H9 (cell line): Measurements from ENCODE around the gene RAI1. TPM values are rescaled to one million over a fixed set of nuclear protein-coding genes. Genes with fewer than 3 reads are reported as not detected.

ENCODE experiments used
- DNase-seq: peaks from one replicate; pipeline ENCODE4 v3.0.0-alpha.2; 2017
- H2AFZ ChIP-seq: one replicate; pipeline ENCODE4 v1.6.1; 2013; ENCODE audit warnings: mild to moderate bottlenecking, low read length, control low read depth, moderate library complexity
- H2AK5ac ChIP-seq: 2 replicates; pipeline ENCODE4 v1.6.1; 2013; ENCODE audit warnings: low read length, control low read depth, mixed read lengths; ENCODE audit not compliant: insufficient read length
- H2BK120ac ChIP-seq: one replicate; pipeline ENCODE4 v1.6.1; 2013; ENCODE audit warnings: low read depth, mild to moderate bottlenecking, low read length, control low read depth, inconsistent platforms; ENCODE audit not compliant: poor library complexity, severe bottlenecking
- H2BK12ac ChIP-seq: 2 replicates; pipeline ENCODE4 v1.6.1; 2013; ENCODE audit warnings: low read length, control low read depth, mixed read lengths, low read depth; ENCODE audit not compliant: insufficient read length
- H2BK15ac ChIP-seq: 2 replicates; pipeline ENCODE4 v1.6.1; 2013; ENCODE audit warnings: low read depth, low read length, control low read depth
- H2BK20ac ChIP-seq: one replicate; pipeline ENCODE4 v1.6.1; 2013; ENCODE audit warnings: low read depth, mild to moderate bottlenecking, low read length, control low read depth, inconsistent platforms; ENCODE audit not compliant: poor library complexity, severe bottlenecking
- H2BK5ac ChIP-seq: 2 replicates; pipeline ENCODE4 v1.6.1; 2013; ENCODE audit warnings: low read length, control low read depth, mixed read lengths; ENCODE audit not compliant: insufficient read length
- H3K14ac ChIP-seq: 2 replicates; pipeline ENCODE4 v1.6.1; 2013; ENCODE audit warnings: low read length, control low read depth; ENCODE audit not compliant: insufficient read depth
- H3K18ac ChIP-seq: 2 replicates; pipeline ENCODE4 v1.6.1; 2013; ENCODE audit warnings: low read depth, mild to moderate bottlenecking, mixed read lengths, low read length, control low read depth; ENCODE audit not compliant: insufficient read length
- H3K23ac ChIP-seq: 2 replicates; pipeline ENCODE4 v1.6.1; 2013; ENCODE audit warnings: low read length, control low read depth, mixed read lengths, low read depth; ENCODE audit not compliant: insufficient read length
- H3K23me2 ChIP-seq: 2 replicates; pipeline ENCODE4 v1.6.1; 2013; ENCODE audit warnings: low read depth, mild to moderate bottlenecking, mixed read lengths, low read length, control low read depth; ENCODE audit not compliant: insufficient read length, poor library complexity, severe bottlenecking
- H3K27ac ChIP-seq: 2 replicates; pipeline ENCODE4 v1.5.1; 2013; ENCODE audit warnings: low read length, control low read depth, mixed read lengths, low read depth; ENCODE audit not compliant: insufficient read length
- H3K27me3 ChIP-seq: 2 replicates; pipeline ENCODE4 v1.6.1; 2013; ENCODE audit warnings: low read length, control low read depth, inconsistent platforms; ENCODE audit not compliant: insufficient read depth
- H3K4ac ChIP-seq: 2 replicates; pipeline ENCODE4 v1.6.1; 2013; ENCODE audit warnings: low read depth, mild to moderate bottlenecking, control low read depth, inconsistent platforms, low read length, moderate library complexity
- H3K4me1 ChIP-seq: 2 replicates; pipeline ENCODE4 v1.6.1; 2013; ENCODE audit warnings: low read length, control low read depth, inconsistent platforms; ENCODE audit not compliant: insufficient read depth
- H3K4me2 ChIP-seq: 2 replicates; pipeline ENCODE4 v1.6.1; 2013; ENCODE audit warnings: low read length, control low read depth, mixed read lengths; ENCODE audit not compliant: insufficient read length, insufficient read depth
- H3K56ac ChIP-seq: 2 replicates; pipeline ENCODE4 v1.6.1; 2013; ENCODE audit warnings: low read depth, mild to moderate bottlenecking, mixed read lengths, low read length, control low read depth; ENCODE audit not compliant: insufficient read length
- H3K79me1 ChIP-seq: 2 replicates; pipeline ENCODE4 v1.6.1; 2013; ENCODE audit warnings: low read depth, mild to moderate bottlenecking, moderate library complexity, low read length, control low read depth, inconsistent platforms; ENCODE audit not compliant: insufficient read depth, poor library complexity, severe bottlenecking
- H3K79me2 ChIP-seq: 2 replicates; pipeline ENCODE4 v1.6.1; 2013; ENCODE audit warnings: low read length, control low read depth, inconsistent platforms; ENCODE audit not compliant: insufficient read depth
- H3K9ac ChIP-seq: 2 replicates; pipeline ENCODE4 v1.6.1; 2013; ENCODE audit warnings: low read length, control low read depth, mixed read lengths; ENCODE audit not compliant: insufficient read length; ENCODE audit errors: extremely low read depth
- H3K9me3 ChIP-seq: one replicate; pipeline ENCODE4 v1.6.1; 2013; ENCODE audit warnings: low read depth, low read length, inconsistent platforms; ENCODE audit not compliant: control insufficient read depth
- H3T11ph ChIP-seq: one replicate; pipeline ENCODE4 v1.6.1; 2013; ENCODE audit warnings: mild to moderate bottlenecking, low read length, control low read depth, inconsistent platforms
- H4K20me1 ChIP-seq: one replicate; pipeline ENCODE4 v1.6.1; 2013; ENCODE audit not compliant: control insufficient read depth, insufficient read length, insufficient read depth
- H4K5ac ChIP-seq: 2 replicates; pipeline ENCODE4 v1.6.1; 2013; ENCODE audit warnings: low read depth, mild to moderate bottlenecking, mixed read lengths, low read length, control low read depth; ENCODE audit not compliant: insufficient read length
- H4K8ac ChIP-seq: replicated peaks from 2 replicates; pipeline ENCODE4 v1.6.1; 2013; ENCODE audit warnings: low read length, control low read depth, mixed read lengths, low read depth; ENCODE audit not compliant: insufficient read length
- H4K91ac ChIP-seq: 2 replicates; pipeline ENCODE4 v1.6.1; 2013; ENCODE audit warnings: low read depth, mild to moderate bottlenecking, moderate library complexity, mixed read lengths, low read length, control low read depth; ENCODE audit not compliant: insufficient read length
- H3K27ac Mint-ChIP-seq, 3 experiments: 2 replicates in 2 of 3; 3 replicates in 1 of 3; pipeline ENCODE4 v1.8.0; 2020 to 2021; ENCODE audit warnings: mixed read lengths in 3 of 3, mild to moderate bottlenecking in 1 of 3, moderate library complexity in 1 of 3
- H3K27me3 Mint-ChIP-seq: 2 replicates; pipeline ENCODE4 v1.8.0; 2021; ENCODE audit warnings: low read depth, mild to moderate bottlenecking, moderate library complexity, mixed read lengths
- H3K36me3 Mint-ChIP-seq, 3 experiments: 2 replicates in 2 of 3; 3 replicates in 1 of 3; pipeline ENCODE4 v1.8.0; 2020 to 2021; ENCODE audit warnings: low read depth in 3 of 3, mixed read lengths in 3 of 3; ENCODE audit not compliant: insufficient read depth in 1 of 3
- H3K4me1 Mint-ChIP-seq, 2 experiments: 2 replicates each; pipeline ENCODE4 v1.8.0; 2020; ENCODE audit warnings: mixed read lengths in 2 of 2
- H3K4me3 Mint-ChIP-seq, 2 experiments: 2 replicates in 1 of 2; 3 replicates in 1 of 2; pipeline ENCODE4 v1.8.0; 2020 to 2021; ENCODE audit warnings: mild to moderate bottlenecking in 2 of 2, mixed read lengths in 2 of 2, moderate library complexity in 1 of 2
- H3K9me3 Mint-ChIP-seq, 2 experiments: 2 replicates in 1 of 2; 3 replicates in 1 of 2; pipeline ENCODE4 v1.8.0; 2020; ENCODE audit warnings: mild to moderate bottlenecking in 2 of 2, mixed read lengths in 2 of 2, moderate library complexity in 1 of 2
- WGBS: extraction: QIAGEN DNeasy Blood & Tissue Kit; methylation state at CpG from one replicate; pipeline ENCODE4 v1.1.7; 2013; ENCODE audit warnings: missing lambda C conversion rate, low lambda C conversion rate, mixed read lengths; ENCODE audit not compliant: insufficient read length; ENCODE audit errors: extremely low coverage; 5-methylcytosine and 5-hydroxymethylcytosine counted together
- total RNA-seq: library from RNA; stranded (reverse); gene quantifications from 2 replicates; pipeline ENCODE4 v1.2.1, GENCODE V29; 2021
- TF ChIP-seq, protein P1 (sequence below): fragments of 200-600 bp; sonication (generic); conservative IDR thresholded peaks from 3 replicates; pipeline ENCODE4 v1.8.0; 2021; ENCODE audit warnings: antibody characterized with exemption, mild to moderate bottlenecking

RAI1 gene
- total RNA-seq, 1 experiment from 2014 or later: 1.5 TPM

DNA sequence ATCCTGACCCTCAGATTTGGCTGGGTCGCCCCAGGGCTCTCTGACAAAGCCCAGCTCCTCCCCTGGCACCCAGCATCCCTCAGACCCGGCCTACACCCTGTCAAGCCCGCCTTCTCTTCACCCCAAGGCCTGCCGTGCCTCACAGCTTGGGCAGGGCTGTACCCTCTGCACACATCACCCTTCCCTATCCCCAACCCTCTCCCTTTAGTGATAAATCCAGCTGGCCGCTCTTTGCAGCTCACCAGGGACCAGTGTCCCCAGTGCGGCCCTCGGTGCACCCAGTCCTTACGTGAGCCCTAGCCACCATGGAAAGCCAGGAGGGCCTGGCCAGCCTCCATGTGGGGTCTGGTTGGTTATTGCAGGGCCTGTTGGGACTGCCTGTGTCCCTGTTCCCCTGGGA lies 74.5 kb downstream of the RAI1 start:
- no peak overlapping the region for H4K5ac ChIP-seq
- no peak overlapping the region for H3K4me2 ChIP-seq
- H3K9ac ChIP-seq: no peak overlapping the region
- no peaks in the 10 kb centered on the region for H3K4me1 ChIP-seq
- no peak overlapping the region for H4K8ac ChIP-seq
- TF ChIP-seq, protein P1, sequence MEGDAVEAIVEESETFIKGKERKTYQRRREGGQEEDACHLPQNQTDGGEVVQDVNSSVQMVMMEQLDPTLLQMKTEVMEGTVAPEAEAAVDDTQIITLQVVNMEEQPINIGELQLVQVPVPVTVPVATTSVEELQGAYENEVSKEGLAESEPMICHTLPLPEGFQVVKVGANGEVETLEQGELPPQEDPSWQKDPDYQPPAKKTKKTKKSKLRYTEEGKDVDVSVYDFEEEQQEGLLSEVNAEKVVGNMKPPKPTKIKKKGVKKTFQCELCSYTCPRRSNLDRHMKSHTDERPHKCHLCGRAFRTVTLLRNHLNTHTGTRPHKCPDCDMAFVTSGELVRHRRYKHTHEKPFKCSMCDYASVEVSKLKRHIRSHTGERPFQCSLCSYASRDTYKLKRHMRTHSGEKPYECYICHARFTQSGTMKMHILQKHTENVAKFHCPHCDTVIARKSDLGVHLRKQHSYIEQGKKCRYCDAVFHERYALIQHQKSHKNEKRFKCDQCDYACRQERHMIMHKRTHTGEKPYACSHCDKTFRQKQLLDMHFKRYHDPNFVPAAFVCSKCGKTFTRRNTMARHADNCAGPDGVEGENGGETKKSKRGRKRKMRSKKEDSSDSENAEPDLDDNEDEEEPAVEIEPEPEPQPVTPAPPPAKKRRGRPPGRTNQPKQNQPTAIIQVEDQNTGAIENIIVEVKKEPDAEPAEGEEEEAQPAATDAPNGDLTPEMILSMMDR: no peak
- no peaks in the 10 kb centered on the region for H3K23me2 ChIP-seq
- H3K79me1 ChIP-seq: no peaks in the 10 kb centered on the region
- H2BK20ac ChIP-seq: no peak overlapping the region
- H3K4me3 Mint-ChIP-seq: no peak overlapping the region
- no peak overlapping the region for H4K91ac ChIP-seq
- H2BK12ac ChIP-seq: no peak overlapping the region
- no peak overlapping the region for H2BK120ac ChIP-seq
- H3K27me3 ChIP-seq: no peaks in the 10 kb centered on the region
- no peak overlapping the region for H3K14ac ChIP-seq
- no peak overlapping the region for H2BK15ac ChIP-seq
- H3K79me2 ChIP-seq: no peaks in the 10 kb centered on the region
- H2AFZ ChIP-seq: no peak overlapping the region
- H3K4me1 Mint-ChIP-seq: peaks cover 22 to 32% of the 10 kb centered on the region in 2 experiments
- no peaks in the 10 kb centered on the region for H4K20me1 ChIP-seq
- no peaks in the 10 kb centered on the region for H3K9me3 Mint-ChIP-seq
- no peak overlapping the region for H3K27ac ChIP-seq
- H2AK5ac ChIP-seq: no peak overlapping the region
- H3T11ph ChIP-seq: no peak overlapping the region
- H3K23ac ChIP-seq: no peak overlapping the region
- no peaks in the 10 kb centered on the region for H3K9me3 ChIP-seq
- no peak overlapping the region for H2BK5ac ChIP-seq
- no peak overlapping the region for H3K56ac ChIP-seq
- no peaks in the 10 kb centered on the region; a peak in 1 of 7 replicates for H3K36me3 Mint-ChIP-seq
- H3K27ac Mint-ChIP-seq: peak overlapping the region in 1 of 3 experiments; percentile 47; a peak in 1 of 7 replicates
- peaks cover 7% of the 10 kb centered on the region for H3K27me3 Mint-ChIP-seq
- WGBS: no CpG with 5 or more reads among the region's 8 CpGs
- no peak overlapping the region for H3K4ac ChIP-seq
- no peak for DNase-seq
- H3K18ac ChIP-seq: no peak overlapping the region
